DMS114 treated with DMSO at 0.1 percent for 48 hours (cell line): ENCODE data around the gene ZP2.
"Not testable (repeated sequence)": the region's sequence is repeated elsewhere in the genome, so short reads cannot be mapped to it uniquely, and the experiment has no call there.

ENCODE experiments used
- DNase-seq: peaks from one replicate; lab custom pipeline; 2025; ENCODE audit not compliant: unreplicated experiment; lab: John Stamatoyannopoulos, UW

ZP2 gene

GRCh38 chr16:21175397-21175796, 36.0 kb downstream of the ZP2 start:
- DNase-seq = no peak

- no peak for DNase-seq
These were observed 38.7 kb downstream of the ZP2 start for GRCh38 chr16:21172650-21173049.

- not testable (repeated sequence) for DNase-seq
These were observed 41.3 kb downstream of the ZP2 start for GRCh38 chr16:21170116-21170515.

- no peak for DNase-seq
These were observed 42.0 kb downstream of the ZP2 start for GRCh38 chr16:21169249-21169981.

GRCh38 chr16:21167929-21168602, 43.3 kb downstream of the ZP2 start:
- DNase-seq = no peak

GRCh38 chr16:21167360-21167759, 44.0 kb downstream of the ZP2 start:
- DNase-seq = no peak

- DNase-seq = no peak
These were observed 44.8 kb downstream of the ZP2 start for GRCh38 chr16:21166561-21166961.

- no peak for DNase-seq
These were observed 46.7 kb downstream of the ZP2 start for GRCh38 chr16:21164521-21165168.

- no peak for DNase-seq
These were observed 47.8 kb downstream of the ZP2 start for GRCh38 chr16:21163576-21163975.

- no peak for DNase-seq
These were observed 48.7 kb downstream of the ZP2 start for GRCh38 chr16:21162661-21163151.

- no peak for DNase-seq
These were observed 50.2 kb downstream of the ZP2 start for GRCh38 chr16:21161211-21161610.

GRCh38 chr16:21160276-21160675, 51.1 kb downstream of the ZP2 start:
- no peak for DNase-seq

- DNase-seq = peak; percentile 7
These were observed 52.0 kb downstream of the ZP2 start for GRCh38 chr16:21159281-21159951.

GRCh38 chr16:21158208-21159110, 52.9 kb downstream of the ZP2 start, which contains the start of gene LDAF1:
LDAF1 (plus strand) TSS chr16:21158674; CDS start chr16:21161183, 2,509 bp downstream.
- peak; percentile 61 for DNase-seq

GRCh38 chr16:21157632-21158031, 53.7 kb downstream of the ZP2 start:
- no peak for DNase-seq

GRCh38 chr16:21156767-21157467, 54.5 kb downstream of the ZP2 start:
- DNase-seq = peak; percentile 56

- DNase-seq = not testable (repeated sequence)
These were observed 55.4 kb downstream of the ZP2 start for GRCh38 chr16:21156011-21156410.

GRCh38 chr16:21153124-21153729, 58.1 kb downstream of the ZP2 start:
- not testable (repeated sequence) for DNase-seq
